Stimulated activated CD4-positive, alpha-beta T cell treated with anti-CD3 and anti-CD28 coated beads, Interleukin-2, amount 100 ng/mL, for 24 hours (primary cell): ENCODE measurements around the gene CD14.
"Not testable (repeated sequence)": the region's sequence is repeated elsewhere in the genome, so short reads cannot be mapped to it uniquely, and the experiment has no call there.

Source experiments
- DNase-seq, 2 donors: peaks; one replicate each; pipeline ENCODE4 v3.0.0-alpha.2; 2020

CD14 gene

GRCh38 chr5:140633021-140633471 lies at the start of gene CD14:
TSS of gene CD14 (minus strand) at chr5:140633175. CDS start at chr5:140633071, 104 bp downstream.
- DNase-seq: peak; percentile 18 to 27

- DNase-seq: no peak
Measured at GRCh38 chr5:140678993-140679392, 46.0 kb upstream of the CD14 start.

- no peak for DNase-seq
Measured at GRCh38 chr5:140677947-140678346, 45.0 kb upstream of the CD14 start.

GRCh38 chr5:140674629-140675028 lies 41.7 kb upstream of the CD14 start:
- DNase-seq: no peak

- no peak for DNase-seq
Measured at GRCh38 chr5:140674211-140674610, 41.2 kb upstream of the CD14 start.

GRCh38 chr5:140673187-140673976 lies 40.4 kb upstream of the CD14 start, which contains the start of gene DND1:
TSS of gene DND1 (minus strand) at chr5:140673576. CDS start at chr5:140673542, 34 bp downstream.
- DNase-seq: no peak

GRCh38 chr5:140672455-140673186 lies 39.6 kb upstream of the CD14 start:
- DNase-seq: peak in 1 of 2 donors; percentile 16

- no peak for DNase-seq
Measured at GRCh38 chr5:140671472-140672125, 38.6 kb upstream of the CD14 start.

GRCh38 chr5:140671035-140671434 lies 38.1 kb upstream of the CD14 start:
- not testable (repeated sequence) for DNase-seq

- peak; percentile 98 for DNase-seq
Measured at GRCh38 chr5:140664359-140665119, 31.6 kb upstream of the CD14 start, which contains the start of gene WDR55. TSS of gene WDR55 (plus strand) at chr5:140664904. CDS start at chr5:140664913, 9 bp downstream.

- no peak for DNase-seq
Measured at GRCh38 chr5:140664030-140664358, 31.0 kb upstream of the CD14 start.

- DNase-seq: not testable (repeated sequence)
Measured at GRCh38 chr5:140660371-140660770, 27.4 kb upstream of the CD14 start.

- DNase-seq: no peak
Measured at GRCh38 chr5:140658870-140659269, 25.9 kb upstream of the CD14 start.

- no peak for DNase-seq
Measured at GRCh38 chr5:140647042-140647419, 14.1 kb upstream of the CD14 start.

- DNase-seq: no peak
Measured at GRCh38 chr5:140642718-140643117, 9.7 kb upstream of the CD14 start.

- DNase-seq: no peak
Measured at GRCh38 chr5:140641716-140642115, 8.7 kb upstream of the CD14 start.

- peak; percentile 98 to 99 for DNase-seq
Measured at GRCh38 chr5:140639148-140639981, 6.4 kb upstream of the CD14 start, which contains the start of gene TMCO6. TSS of gene TMCO6 (plus strand) at chr5:140639451. CDS start at chr5:140639528, 77 bp downstream.

- not testable (repeated sequence) for DNase-seq
Measured at GRCh38 chr5:140638898-140639147, 5.8 kb upstream of the CD14 start.

- no peak for DNase-seq
Measured at GRCh38 chr5:140637371-140638100, 4.6 kb upstream of the CD14 start.

- no peak for DNase-seq
Measured at GRCh38 chr5:140635291-140636257, 2.6 kb upstream of the CD14 start.
